Muscle of leg (tissue), 11 donors: ENCODE measurements around the gene PTCH2. TPM values are rescaled to one million over a fixed set of nuclear protein-coding genes. Genes with fewer than 3 reads are reported as not detected.

Experiments used
- DNase-seq: peaks from one replicate; pipeline ENCODE4 v3.0.0; 2013
- H3K27ac ChIP-seq: one replicate; pipeline ENCODE4 v1.5.1; 2013; ENCODE audit warnings: mild to moderate bottlenecking, low read length, control low read depth
- H3K27me3 ChIP-seq: one replicate; pipeline ENCODE4 v1.6.1; 2013; ENCODE audit warnings: low read length; ENCODE audit not compliant: control insufficient read depth, insufficient read depth
- H3K36me3 ChIP-seq: one replicate; pipeline ENCODE4 v1.6.1; 2013; ENCODE audit warnings: low read length; ENCODE audit not compliant: control insufficient read depth, insufficient read depth
- H3K4me1 ChIP-seq: one replicate; pipeline ENCODE4 v1.6.1; 2013; ENCODE audit warnings: low read length; ENCODE audit not compliant: control insufficient read depth, insufficient read depth
- H3K4me3 ChIP-seq: one replicate; pipeline ENCODE4 v1.5.1; 2013; ENCODE audit warnings: low read length, control low read depth
- H3K9me3 ChIP-seq: replicated peaks from 2 replicates; pipeline ENCODE4 v1.6.1; 2013; ENCODE audit warnings: low read depth, low read length; ENCODE audit not compliant: control insufficient read depth
- WGBS: methylation state at CpG from one replicate; pipeline ENCODE4 v1.1.5; 2013; ENCODE audit warnings: missing lambda C conversion rate; ENCODE audit not compliant: insufficient coverage; 5-methylcytosine and 5-hydroxymethylcytosine counted together
- polyA plus RNA-seq, 8 donors: library from polyadenylated mRNA; unstranded; fragments of 120-200 nt; gene quantifications; one replicate each; pipeline versions ENCODE4 v1.2.1 to v1.2.3, GENCODE V29; 2013; ENCODE audit warnings: inconsistent platforms in 1 of 8, low replicate concordance in 1 of 8; ENCODE audit not compliant: insufficient read length in 8 of 8, insufficient read depth in 1 of 8
- total RNA-seq: library from RNA; stranded (reverse); fragments of 120-200 nt; gene quantifications from one replicate; pipeline ENCODE4 v1.2.4, GENCODE V29; 2013

PTCH2 gene
- total and polyA plus RNA-seq, 9 donors = 2.7 to 14.1 (median 8.9) TPM

DNA sequence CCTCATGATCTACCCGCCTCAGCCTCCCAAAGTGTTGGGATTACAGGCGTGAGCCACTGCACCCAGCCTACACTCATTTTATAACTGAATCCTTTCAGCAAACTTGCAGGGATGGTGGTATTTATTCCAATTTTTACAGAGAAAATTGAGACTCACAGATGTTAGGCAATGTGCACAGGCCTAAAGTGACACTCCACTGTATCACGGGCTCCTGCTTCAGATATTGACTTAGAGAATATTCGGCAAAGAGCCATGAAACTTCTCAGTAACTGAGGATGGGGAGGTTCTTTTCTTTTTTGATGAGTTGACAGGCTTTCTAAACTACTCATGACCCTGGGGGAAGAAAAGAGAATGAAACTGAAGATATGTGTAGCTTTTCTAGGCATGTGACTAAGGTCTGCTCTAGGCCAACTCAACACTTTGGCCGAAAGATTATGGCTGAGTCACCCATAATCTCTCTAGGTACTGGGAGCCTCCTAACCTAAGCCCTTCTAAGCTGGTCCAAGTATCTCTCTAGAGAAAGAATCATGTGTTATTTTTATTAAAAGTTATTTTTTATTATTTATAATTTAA lies 19.9 kb upstream of the PTCH2 start:
- Histone ChIP-seq H3K9me3 (no peaks in the 10 kb centered on the region), H3K36me3 (peaks cover 11% of the 10 kb centered on the region), H3K4me1 (peaks cover 2% of the 10 kb centered on the region), H3K4me3 (no peak overlapping the region), H3K27me3 (no peaks in the 10 kb centered on the region), H3K27ac (no peak overlapping the region)
- no CpG with 5 or more reads among the region's 5 CpGs for WGBS
- DNase-seq = peak; percentile 65

DNA sequence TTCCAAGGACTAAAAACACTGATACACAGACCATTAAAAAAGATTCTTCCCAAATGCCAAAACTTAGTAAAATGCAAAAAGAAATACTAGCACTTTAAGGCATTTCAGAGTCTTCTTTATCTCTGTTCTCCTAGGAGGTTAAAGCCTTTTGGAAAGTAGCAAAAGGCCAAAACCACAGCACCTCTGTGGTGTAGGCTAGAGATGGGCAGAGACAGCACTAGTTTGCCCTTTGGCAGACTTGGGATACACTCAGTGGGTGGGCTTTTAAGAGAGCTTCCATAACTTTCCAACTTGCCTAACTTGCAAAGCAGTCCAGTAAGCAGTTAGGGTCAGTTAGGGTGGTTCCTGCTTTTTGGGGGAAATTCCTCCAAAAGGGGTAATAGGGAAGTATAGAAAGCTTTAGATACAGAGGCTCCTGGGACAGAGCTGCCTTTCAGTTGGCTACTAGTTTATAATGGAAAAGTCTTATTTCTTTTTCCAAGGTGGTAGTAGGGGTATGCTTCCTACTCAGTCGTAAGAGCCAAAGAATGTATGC lies 17.9 kb upstream of the PTCH2 start:
- H3K36me3 ChIP-seq = peaks cover 18% of the 10 kb centered on the region
- peak overlapping the region; percentile 31 for H3K27ac ChIP-seq
- no peaks in the 10 kb centered on the region for H3K27me3 ChIP-seq
- H3K4me1 ChIP-seq = peaks cover 2% of the 10 kb centered on the region
- no peaks in the 10 kb centered on the region for H3K9me3 ChIP-seq
- DNase-seq = no peak
- no CpG with 5 or more reads among the region's 1 CpG for WGBS
- H3K4me3 ChIP-seq = no peak overlapping the region

GRCh38 chr1:44860331-44860730 lies 17.3 kb upstream of the PTCH2 start:
- H3K27ac ChIP-seq = no peak overlapping the region
- peaks cover 2% of the 10 kb centered on the region for H3K4me1 ChIP-seq
- no peaks in the 10 kb centered on the region for H3K27me3 ChIP-seq
- no peaks in the 10 kb centered on the region for H3K9me3 ChIP-seq
- H3K36me3 ChIP-seq = peaks cover 18% of the 10 kb centered on the region
- WGBS = no CpG with 5 or more reads among the region's 1 CpG
- no peak overlapping the region for H3K4me3 ChIP-seq
- DNase-seq = no peak

GRCh38 chr1:44857446-44857845 lies 14.4 kb upstream of the PTCH2 start:
- H3K4me3 ChIP-seq = no peak overlapping the region
- peaks cover 2% of the 10 kb centered on the region for H3K4me1 ChIP-seq
- H3K27ac ChIP-seq = no peak overlapping the region
- H3K36me3 ChIP-seq = peaks cover 23% of the 10 kb centered on the region
- no peaks in the 10 kb centered on the region for H3K27me3 ChIP-seq
- WGBS = 100% methylated on average over 3 of the region's 7 CpGs
- no peak for DNase-seq
- no peaks in the 10 kb centered on the region for H3K9me3 ChIP-seq

- WGBS = 95% methylated on average over 4 of the region's 7 CpGs
- no peaks in the 10 kb centered on the region for H3K9me3 ChIP-seq
- H3K27me3 ChIP-seq = no peaks in the 10 kb centered on the region
- no peak overlapping the region for H3K4me3 ChIP-seq
- DNase-seq = no peak
- H3K4me1 ChIP-seq = no peaks in the 10 kb centered on the region
- no peak overlapping the region for H3K27ac ChIP-seq
- peaks cover 31% of the 10 kb centered on the region for H3K36me3 ChIP-seq
Measured at GRCh38 chr1:44855742-44856141, 12.7 kb upstream of the PTCH2 start.

GRCh38 chr1:44854970-44855369 lies 11.9 kb upstream of the PTCH2 start:
- no peak overlapping the region for H3K4me3 ChIP-seq
- H3K36me3 ChIP-seq = peaks cover 37% of the 10 kb centered on the region
- no peaks in the 10 kb centered on the region for H3K4me1 ChIP-seq
- no peaks in the 10 kb centered on the region for H3K9me3 ChIP-seq
- 100% methylated on average over 1 of the region's 1 CpG for WGBS
- H3K27me3 ChIP-seq = no peaks in the 10 kb centered on the region
- DNase-seq = no peak
- no peak overlapping the region for H3K27ac ChIP-seq

DNA sequence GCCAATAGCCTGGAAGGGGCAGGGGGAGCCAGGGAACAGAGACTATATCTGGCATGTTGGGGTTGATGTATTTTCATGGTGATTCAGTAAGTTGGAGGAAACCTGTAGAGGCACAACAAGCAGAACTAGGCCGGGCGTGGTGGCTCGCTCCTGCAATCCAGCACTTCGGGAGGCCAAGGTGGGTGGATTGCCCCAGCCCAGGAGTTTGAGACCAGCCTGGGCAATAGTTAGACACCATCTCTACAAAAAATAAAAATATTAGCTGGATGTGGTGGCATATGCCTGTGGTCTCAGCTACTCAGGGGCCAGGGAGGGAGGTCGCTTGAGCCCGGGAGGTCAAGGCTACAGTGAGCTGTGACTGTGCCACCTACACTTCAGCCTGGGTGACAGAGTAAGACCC lies 10.1 kb upstream of the PTCH2 start:
- peaks cover 38% of the 10 kb centered on the region for H3K36me3 ChIP-seq
- peaks cover 13% of the 10 kb centered on the region for H3K4me1 ChIP-seq
- no peaks in the 10 kb centered on the region for H3K27me3 ChIP-seq
- no peaks in the 10 kb centered on the region for H3K9me3 ChIP-seq
- no peak for DNase-seq
- WGBS = 100% methylated on average over 2 of the region's 6 CpGs
- no peak overlapping the region for H3K4me3 ChIP-seq
- no peak overlapping the region for H3K27ac ChIP-seq

DNA sequence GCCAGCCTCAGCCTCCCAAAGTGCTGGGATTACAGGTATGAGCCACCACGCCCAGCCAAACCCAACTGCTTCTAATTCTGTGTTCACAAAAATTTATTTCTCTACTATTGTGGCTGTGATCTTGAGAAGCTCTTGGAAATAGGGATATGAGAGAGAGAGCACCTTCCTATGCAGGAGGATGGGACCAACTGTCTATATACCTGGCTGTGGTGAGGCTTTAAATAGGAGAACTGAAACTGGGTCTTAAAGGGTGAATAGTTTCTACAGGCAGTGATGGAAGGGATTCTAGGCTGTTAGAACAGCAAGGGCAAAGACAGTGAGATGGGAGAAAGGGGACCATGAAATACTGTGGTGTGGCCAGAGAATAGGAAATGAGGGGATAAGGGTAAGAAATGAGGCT lies 8.3 kb upstream of the PTCH2 start:
- no peak for DNase-seq
- no peak overlapping the region for H3K27ac ChIP-seq
- no peaks in the 10 kb centered on the region for H3K27me3 ChIP-seq
- no CpG with 5 or more reads among the region's 1 CpG for WGBS
- H3K9me3 ChIP-seq = no peaks in the 10 kb centered on the region
- H3K4me3 ChIP-seq = no peak overlapping the region
- peaks cover 28% of the 10 kb centered on the region for H3K36me3 ChIP-seq
- H3K4me1 ChIP-seq = peaks cover 14% of the 10 kb centered on the region

GRCh38 chr1:44849575-44850132 lies 6.6 kb upstream of the PTCH2 start:
- Histone ChIP-seq H3K9me3 (no peaks in the 10 kb centered on the region), H3K36me3 (peaks cover 25% of the 10 kb centered on the region), H3K27me3 (no peaks in the 10 kb centered on the region), H3K4me1 (peaks cover 14% of the 10 kb centered on the region), H3K27ac (no peak overlapping the region), H3K4me3 (no peak overlapping the region)
- 60% methylated on average over 1 of the region's 2 CpGs for WGBS
- no peak for DNase-seq

GRCh38 chr1:44848456-44849181 lies 5.6 kb upstream of the PTCH2 start:
- Histone ChIP-seq H3K27me3 (no peaks in the 10 kb centered on the region), H3K27ac (no peak overlapping the region), H3K4me3 (no peak overlapping the region), H3K4me1 (peaks cover 14% of the 10 kb centered on the region), H3K36me3 (peaks cover 24% of the 10 kb centered on the region), H3K9me3 (no peaks in the 10 kb centered on the region)
- DNase-seq = no peak
- 64% methylated on average over 5 of the region's 7 CpGs for WGBS
